Activated gamma-delta T cell treated with anti-CD3 and anti-CD28 coated beads, Interleukin-2, amount 50 U/mL, for 16 hours (primary cell): ENCODE results near the gene STEAP1.
"Not testable (repeated sequence)": the region's sequence is repeated elsewhere in the genome, so short reads cannot be mapped to it uniquely, and the experiment has no call there.

ENCODE experiments used
- DNase-seq: peaks from one replicate; pipeline ENCODE4 v3.0.0-alpha.2; 2020; ENCODE audit warnings: low read depth

STEAP1 gene

DNA sequence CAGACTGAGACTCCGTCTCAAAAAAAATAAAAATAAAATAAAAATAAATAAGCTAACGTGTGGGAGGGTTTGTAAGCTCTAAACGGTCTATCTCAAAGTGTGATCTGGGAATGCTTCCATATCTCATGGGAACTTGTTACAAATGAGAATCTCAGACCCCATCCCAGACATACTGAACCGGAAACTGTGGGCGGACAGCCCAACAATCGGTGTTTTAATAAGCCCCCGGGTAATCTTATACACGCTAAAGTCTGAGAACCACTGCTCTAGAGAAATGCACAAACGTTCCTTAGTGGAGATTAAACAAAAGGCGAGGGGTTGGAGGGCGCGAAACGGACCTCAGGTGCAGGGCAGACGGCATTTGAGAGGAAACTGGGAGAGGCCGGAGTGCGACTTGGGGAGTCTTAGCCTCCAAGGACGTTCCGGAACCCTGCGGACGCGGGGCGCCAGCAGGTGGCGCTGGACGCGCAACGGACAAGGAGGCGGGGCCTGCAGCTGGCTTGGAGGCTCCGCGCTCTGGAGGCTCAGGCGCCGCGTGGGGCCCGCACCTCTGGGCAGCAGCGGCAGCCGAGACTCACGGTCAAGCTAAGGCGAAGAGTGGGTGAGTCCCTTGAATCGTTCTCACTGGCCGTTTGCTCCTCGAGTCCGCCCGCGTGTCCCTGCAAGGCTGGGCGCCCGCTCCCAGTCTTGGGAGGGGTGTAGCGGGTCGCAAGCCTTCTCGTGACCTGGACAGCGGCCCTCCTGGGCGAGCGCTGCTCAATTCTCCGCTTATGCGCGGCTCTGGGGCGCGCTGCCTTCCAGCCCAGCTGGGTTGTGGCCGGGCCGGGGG is at the start of gene STEAP1:
Gene STEAP1, plus strand, starts transcription at position 527 of the 829 bp plus-strand sequence. CDS start 5,320 bp downstream, outside the sequence.
- DNase-seq: peak; percentile 73

DNA sequence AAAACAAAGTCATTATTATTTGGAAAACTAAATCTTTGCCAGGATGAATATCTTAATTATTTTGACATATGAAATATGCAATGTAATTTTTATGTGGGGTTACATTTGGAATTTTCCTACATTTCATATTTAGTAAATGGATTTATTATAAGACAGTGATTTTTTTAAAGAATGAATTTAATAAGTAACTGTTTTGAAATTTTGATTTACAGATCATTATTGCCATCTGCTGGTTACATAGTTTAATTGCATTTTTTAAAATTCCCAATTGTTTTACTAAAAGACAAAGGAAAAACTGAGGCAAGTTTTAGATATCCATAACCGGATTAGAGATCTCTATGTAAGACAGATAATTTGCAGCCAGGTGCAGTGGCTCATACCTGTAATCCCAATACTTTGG is 39.3 kb upstream of the STEAP1 start:
- not testable (repeated sequence) for DNase-seq

DNA sequence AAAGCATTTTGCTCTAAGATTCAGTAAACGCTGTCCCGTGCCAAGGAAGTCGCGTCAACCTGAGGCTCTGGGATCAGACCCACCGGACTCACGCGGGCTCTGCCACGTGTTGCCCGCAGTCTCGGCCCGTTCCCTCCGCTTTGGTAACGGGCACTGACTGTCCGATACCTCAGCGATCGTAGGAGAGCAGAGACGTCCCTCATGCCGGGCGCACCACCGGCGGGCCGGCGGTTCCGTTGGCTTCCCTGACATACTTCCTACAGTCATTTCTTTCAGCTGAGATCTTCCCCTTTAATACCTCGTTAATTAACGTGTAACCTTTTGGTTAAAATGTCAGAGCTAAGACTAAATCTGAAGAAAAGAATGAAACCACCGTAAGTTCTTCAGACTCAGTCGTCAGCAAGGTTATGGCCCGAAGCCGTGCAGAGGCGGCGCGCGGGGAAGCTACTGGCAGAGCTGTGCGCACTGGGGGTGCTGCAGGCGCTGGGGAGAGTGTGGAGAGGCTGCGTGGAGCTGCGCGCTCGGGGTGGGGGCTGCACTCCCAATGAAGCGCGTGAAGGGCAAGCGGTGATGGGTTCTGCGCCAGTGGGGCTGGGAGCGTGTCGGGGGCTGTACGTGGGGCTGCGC is 35.6 kb upstream of the STEAP1 start:
- DNase-seq: not testable (repeated sequence)

DNA sequence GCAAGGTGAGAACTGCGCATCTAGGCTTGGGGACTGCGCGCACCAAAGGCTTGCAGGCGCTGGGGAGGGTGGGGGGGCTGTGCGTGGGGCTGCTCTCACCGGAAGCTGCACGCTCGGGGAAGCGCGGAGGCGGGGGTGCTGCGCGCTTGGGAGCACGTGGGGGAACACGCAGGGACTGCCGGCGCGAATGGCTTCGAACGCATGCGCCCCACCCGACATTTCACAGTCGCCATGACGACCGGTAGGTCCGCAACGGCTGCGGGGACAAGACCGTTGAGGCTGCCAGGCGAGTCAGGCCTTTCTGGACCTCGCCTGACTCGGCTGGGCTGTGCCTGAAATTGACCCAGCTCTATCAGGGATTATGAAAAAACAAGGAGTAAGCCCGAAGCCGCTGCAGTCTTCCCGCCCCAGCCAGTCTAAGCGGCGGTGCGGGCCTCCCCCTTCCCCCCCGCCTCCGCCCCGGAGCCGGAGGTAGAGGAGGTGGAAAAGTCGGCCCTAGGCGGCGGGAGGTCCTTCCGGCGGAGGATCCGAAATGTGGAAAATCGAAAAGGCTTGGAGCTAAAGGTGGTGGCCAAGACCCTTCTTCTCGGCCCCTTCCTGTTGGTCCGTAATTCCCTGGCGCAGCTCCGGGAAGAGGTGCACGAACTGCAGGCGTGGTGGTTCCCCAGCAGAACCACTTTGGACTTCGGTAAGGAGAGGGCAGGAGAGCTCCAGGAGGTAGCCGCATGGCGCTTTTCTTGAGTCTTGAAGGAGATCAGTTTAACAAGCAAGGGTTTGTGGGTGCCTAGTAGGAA is 34.9 kb upstream of the STEAP1 start:
- no peak for DNase-seq

DNA sequence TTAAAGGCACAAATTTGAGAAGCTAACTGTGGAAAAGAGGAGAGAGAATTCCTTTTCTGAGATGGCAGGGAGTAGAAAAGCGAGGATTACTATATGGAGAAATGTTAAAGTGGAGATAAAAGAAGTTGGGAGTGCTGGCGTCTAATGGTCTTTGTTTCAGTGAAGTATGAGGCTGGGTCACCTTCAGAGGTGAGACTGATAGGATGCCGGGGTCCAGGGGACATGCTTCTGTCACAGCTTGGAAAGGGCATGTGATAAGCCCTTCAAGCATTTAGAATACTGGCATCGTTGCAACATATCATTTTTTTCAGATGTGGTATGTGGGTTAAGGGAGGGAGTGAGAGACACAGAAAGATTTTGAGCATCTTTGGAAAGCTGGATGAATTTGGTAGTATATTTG is 34.1 kb upstream of the STEAP1 start:
- DNase-seq: not testable (repeated sequence)

DNA sequence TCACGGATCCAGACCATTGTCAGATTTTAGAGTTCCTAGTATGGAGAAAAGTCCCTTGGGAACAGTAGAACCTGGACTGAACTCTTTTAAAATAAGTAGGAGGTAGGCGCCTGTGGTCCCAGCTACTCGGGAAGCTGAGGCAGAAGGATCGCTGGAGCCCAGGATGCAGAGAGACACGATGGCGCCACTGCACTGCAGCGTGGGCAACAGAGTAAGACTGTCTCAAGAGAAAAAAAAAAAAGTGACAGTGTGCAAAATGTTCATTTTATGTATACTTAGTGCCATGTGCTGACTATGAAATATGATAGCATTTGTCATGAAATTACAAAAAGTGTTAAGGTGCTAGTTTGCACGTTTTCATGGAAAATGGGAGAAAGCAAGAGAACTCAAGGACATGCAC is 22.5 kb upstream of the STEAP1 start:
- DNase-seq: not testable (repeated sequence)

DNA sequence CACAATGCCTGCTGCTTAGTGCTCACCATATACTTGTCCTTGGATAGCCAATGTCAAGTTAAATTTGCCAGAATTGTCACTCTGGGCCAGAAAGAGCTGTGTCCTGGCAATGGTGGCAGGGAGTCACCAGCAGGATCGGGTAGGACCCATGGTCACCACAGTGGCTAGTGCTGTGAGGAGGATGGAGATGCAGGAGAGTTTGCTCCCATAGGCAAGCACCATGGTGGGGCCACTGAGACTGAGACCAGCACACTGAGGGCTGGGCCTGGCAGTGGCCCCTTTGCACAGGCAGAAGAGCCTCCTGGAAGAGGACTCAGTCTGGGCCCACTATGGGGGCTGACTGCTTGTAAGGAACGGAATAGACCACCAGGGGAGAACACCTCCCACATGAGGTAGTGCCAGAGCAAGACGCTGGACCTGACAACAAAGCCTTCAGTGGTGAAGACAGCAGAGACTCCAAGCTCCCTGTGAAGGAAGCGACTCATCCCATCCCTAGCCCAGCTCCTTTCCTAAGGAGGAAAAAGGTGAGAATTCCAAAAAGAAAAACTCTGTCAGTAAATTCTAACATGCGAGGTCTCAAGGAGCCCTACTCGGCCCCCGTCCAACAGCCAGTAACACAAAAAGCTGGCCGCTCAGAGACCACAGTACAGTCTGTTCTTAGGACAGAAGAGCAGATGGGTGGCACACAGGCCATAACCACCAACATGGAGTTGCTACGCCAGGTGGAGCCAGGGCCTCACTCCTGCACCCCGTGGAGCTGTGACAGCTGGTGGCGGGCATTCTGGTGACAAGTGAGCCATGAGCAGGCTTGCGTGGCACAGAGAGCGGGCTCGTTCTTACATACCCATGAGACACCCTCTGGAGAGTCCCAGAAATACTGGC is 6.9 kb upstream of the STEAP1 start:
- not testable (repeated sequence) for DNase-seq

DNA sequence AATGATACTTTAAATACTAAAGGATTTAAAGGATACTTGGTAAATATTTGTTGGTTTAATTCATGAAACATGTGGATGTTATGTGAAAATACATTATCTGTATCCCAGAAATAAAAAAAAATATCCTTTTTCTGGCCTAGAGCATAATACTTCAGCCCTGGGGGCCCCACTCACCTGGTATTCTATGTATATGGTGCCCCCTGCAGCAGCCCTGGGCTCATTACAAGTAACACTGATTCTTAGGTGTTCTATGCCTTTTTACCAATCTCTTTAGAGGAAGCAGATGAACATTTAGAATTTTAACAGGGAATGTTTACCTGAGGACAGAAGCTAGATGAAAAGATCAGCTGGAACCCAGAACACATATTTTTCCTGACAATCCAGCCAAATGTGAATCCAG is 4.8 kb upstream of the STEAP1 start:
- not testable (repeated sequence) for DNase-seq

DNA sequence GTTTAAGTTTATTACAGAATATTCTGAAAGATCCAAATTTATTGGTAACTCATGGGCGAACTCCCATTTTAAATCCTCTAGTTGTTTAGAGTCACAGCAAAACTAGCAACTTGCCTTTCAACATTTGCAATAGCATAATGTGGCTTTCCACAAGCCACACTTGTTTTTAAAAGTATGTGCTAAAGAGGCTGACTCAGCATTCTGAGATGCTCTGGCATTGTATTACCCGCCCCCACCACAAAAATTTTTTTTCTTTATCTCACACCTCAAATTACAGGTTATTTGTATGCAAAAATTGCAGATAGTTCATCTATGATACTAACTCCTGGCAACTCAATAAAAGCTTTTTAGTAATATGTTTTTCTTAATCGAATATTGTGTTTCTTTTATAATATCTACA is 2.4 kb upstream of the STEAP1 start:
- DNase-seq: not testable (repeated sequence)

DNA sequence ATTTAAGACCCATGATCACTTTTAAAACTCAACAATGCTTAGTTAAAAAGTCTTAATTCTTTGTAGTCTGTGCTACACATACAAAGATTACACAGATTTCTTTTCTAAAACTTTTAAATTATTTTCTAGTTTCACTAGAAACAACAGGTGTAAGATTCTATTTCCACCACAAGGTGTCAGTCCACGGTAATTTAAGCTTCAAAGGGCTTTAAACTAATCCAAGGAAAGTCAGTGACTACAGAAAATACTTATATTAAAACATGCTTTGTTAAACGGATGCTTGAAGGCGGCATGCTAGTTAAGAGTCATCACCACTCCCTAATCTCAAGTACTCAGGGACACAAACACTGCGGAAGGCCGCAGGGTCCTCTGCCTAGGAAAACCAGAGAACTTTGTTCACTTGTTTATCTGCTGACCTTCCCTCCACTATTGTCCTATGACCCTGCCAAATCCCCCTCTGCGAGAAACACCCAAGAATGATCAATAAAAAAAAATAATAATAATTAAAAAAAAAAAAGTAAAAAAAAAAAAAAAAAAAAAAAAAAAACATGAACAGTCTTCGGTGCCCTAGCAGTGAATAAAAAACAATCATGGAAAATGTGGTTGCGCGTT is 1.5 kb upstream of the STEAP1 start:
- DNase-seq: not testable (repeated sequence)

DNA sequence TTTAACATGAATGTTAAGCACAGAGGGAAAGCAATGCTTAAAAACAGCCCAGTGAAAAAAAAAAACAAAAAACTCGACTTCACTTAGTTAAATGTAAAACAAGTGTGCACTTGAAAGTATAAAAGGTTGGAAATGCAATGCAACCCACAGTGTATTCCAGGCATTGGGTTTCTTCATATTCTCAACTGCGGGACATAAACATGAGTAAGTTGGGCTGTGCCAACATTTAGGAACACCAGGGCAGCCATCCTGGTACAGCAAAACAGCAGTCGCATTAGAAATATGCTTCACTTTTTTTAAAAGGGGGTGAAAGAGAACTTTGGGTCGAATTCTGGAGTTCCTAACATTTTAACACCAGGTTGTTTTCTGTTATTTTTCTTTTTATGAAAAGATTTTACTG is 937 bp downstream of the STEAP1 start:
- no peak for DNase-seq

DNA sequence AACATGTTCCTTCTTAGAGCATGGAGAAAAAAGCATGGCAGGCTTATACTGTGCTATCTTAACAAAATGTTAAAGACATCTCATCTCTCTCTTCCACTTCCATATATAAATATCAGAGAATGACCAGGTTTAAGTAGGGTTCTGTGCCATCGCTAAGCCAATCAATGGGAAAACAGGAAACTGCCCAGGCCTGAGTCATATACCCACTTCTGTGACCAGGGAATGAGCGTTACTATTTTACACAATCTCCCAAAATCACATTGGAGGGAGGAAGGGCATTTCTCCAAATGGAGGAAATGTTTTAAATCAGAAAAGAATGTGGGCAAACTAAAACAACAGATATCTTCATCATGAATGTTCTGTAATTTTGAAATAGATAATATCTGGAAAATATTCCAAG is 3.1 kb downstream of the STEAP1 start:
- not testable (repeated sequence) for DNase-seq

DNA sequence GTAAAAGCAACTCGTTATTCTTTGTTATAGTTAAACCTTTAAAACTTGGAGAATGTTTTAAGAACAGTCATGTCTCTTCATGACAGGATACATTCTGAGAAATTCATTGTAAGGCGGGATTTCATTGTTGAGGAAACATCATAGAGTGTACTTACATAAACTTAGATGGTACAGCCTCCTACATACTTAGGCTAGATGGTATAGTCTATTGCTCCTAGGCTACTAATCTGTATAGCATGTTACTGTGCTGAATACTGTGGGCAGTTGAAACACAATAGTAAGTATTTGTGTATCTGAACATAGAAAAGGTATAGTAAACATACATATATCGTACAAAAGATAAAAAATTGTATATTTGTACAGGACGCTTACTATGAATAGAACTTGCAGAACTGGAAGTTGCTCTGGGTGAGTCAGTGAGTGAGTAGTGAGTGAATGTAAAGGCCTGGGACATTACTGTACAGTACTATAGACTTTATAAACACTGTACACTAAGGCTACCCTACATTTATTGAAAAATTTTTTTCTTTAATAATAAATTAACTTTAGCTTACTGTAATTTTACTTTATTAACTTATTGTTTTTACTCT is 3.6 kb downstream of the STEAP1 start:
- not testable (repeated sequence) for DNase-seq

DNA sequence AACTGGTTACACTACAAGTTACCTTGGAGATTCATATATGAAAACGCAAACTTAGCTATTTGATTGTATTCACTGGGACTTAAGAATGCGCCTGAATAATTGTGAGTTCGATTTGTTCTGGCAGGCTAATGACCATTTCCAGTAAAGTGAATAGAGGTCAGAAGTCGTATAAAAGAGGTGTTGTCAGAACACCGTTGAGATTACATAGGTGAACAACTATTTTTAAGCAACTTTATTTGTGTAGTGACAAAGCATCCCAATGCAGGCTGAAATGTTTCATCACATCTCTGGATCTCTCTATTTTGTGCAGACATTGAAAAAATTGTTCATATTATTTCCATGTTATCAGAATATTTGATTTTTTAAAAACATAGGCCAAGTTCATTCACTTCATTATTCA is 9.3 kb downstream of the STEAP1 start:
- DNase-seq: no peak

DNA sequence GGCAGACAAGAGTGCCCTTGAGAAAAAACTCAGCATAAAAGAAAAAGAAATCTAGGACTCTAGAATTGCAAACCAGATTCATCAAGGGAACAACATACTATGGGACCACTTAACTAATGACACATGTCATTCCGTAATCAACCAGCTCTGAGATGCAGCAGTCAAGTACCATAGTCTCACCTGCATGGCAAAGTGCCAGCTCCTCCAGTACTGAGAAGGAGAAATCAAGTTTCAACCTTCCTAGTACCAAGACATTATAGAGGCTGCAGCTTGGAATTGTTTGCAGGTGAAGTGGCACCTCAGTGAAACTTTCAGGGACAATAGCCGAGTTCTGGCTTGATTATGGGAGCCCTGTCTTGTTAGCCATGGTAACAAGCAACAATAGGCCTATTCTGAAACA is 11.5 kb downstream of the STEAP1 start:
- no peak for DNase-seq

DNA sequence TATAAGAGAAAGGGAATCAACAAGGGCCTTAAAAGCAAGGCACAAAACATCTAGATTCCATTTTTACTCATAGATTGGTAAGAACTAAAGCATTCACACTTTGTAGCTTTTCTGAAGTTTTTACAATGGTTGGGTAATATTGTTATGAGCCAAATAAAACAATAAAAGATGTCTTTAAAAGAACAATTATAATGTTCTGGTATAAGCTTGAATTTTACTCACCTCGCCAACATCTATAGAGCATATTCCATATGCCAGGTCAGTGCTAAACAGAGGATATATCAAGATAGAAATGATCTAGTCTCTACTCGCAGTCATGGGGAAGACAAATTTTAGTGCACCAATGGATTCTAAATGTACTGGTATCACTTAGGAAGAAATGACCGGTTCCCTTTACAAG is 11.9 kb downstream of the STEAP1 start:
- no peak for DNase-seq

DNA sequence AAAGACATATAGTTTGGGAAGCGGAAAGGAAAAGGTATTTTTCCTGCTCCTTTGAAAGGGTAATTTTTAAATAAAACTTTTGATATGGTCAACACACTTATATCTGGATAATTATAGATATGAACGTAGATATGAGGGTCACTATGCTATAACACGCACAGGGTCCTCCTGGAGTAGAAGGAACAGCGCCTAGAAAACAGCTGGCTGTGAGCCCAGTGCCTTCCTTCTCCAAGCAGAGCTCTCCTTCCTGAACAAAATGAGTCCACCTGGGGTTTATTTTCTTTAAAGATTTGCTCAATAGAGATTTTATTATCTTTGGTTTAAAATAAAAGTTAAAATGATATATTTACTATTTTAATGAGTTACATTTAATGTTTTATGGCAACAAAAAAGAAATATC is 13.1 kb downstream of the STEAP1 start:
- DNase-seq: no peak

DNA sequence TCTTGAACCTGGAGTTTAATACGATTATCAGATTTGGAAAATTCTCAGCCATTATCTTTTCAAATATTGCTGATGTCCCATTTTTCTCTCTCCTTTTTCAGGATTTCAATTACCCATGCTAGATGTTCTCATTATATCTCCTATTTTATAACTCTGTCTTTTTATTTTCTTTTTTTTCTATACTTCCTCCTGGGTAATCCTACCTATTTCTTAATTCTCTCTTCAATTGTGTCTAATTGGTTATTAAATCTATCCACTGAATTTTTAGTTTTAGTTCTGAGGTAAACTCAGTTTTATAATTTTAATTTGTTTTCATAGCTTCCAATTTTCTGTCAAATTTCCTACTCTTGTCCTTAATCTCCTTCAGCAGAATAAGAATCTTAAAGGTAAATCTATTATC is 15.6 kb downstream of the STEAP1 start:
- DNase-seq: no peak

DNA sequence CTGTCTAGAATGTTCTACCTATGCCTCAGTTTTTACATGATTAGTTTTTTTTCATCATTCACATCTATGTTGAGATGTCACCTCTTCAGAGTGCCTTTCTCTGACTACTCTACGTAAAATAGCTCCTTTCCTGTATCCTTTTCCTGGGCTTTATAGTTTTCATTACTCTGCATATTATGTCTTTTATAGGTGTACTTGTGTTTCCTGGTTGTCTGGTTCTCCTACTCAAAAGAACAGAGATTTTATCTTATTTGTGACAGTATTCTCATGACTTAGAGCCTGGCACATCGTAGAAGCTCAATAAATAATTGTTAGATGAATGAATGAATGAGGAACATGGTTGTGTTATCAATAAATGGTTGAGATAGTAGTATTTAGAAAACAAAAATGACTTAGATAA is 17.9 kb downstream of the STEAP1 start:
- DNase-seq: no peak

DNA sequence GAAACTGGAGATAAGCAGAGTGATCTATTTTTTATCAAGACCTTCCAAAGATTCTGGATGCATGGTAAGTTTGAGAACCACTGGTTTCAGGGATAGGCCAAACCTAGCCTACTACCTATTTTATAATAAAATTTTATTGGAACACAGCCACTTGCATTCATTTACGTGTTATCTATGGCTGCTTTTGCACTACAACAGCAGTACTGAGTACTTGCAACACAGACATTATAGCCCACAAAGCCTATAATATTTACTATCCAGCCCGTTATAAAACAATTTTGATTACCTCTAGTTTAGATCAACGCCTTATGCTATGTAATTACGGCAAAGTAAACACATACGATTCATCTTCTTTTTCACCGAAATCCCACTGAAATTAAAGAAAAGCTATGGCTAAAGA is 18.4 kb downstream of the STEAP1 start:
- DNase-seq: no peak
